GM21576 (cell line): ENCODE results near the gene SCYGR4.

Experiments used
- ATAC-seq: cut with Tn5 transposase; IDR thresholded peaks from one replicate; pipeline ENCODE4 v1.9.1; 2021; ENCODE audit warnings: mild to moderate bottlenecking, moderate library complexity; ENCODE audit not compliant: unreplicated experiment

The SCYGR4 gene

DNA sequence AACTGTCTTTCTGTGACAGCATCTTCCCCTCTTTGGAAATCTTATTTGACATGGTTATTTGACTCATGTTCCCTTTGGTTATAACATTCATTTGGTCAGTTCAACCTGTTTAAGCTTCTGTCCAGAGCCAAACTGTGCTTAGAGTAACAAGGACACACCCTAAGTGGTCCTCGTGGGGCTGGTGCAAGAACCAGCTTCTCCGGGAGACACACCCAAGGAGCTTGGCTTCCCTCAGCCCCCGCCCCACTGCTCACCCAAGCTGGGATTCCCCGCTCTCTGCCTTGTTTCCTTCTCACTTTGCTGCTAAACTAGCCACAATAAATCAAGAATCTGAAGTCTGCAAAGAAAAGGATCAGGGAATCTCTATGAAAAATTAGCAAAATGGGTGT lies 4.0 kb upstream of the SCYGR4 start:
- no peak for ATAC-seq

DNA sequence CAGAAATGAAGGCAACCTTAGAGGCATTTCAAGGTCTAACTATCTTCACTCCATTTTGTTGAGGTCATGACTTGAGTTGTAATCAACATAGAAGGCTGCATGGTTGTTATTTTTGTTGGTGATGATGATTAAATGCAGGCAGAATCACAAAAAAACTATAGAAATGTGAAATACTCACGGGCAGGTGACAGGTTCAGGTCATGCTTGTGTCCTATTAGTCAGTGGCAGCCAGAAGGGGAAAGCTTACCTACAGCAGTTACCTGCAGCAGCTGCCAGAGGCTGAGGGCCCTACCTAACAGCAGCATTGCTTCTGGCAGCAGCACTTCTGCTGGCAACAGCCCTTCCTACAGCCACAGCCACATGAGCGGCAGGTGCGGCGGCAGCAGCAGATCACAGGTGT lies 3.1 kb upstream of the SCYGR4 start:
- ATAC-seq = no peak

DNA sequence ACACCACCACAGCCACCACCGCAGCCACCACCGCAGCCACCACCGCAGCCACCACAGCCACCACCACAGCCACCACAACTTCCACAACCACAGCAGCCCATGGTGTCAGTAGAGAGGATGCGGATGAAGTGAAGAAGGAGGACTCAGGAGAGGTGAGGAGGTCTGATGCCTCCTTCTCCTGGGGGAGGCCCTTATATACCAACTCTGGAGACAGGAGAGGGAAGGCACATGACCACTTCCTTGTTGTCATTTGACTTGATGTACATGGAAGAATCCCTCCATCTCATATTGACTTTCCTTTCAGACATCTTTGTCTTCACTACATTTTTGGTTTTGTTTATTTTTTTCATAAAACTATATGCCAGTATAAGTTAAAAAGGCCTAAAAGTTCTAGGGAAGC lies 2.6 kb upstream of the SCYGR4 start, which contains the start of gene SCYGR3:
SCYGR3 (minus strand) TSS at position 101 of the 400 bp plus-strand sequence; CDS start at position 101, 0 bp downstream.
- no peak for ATAC-seq

DNA sequence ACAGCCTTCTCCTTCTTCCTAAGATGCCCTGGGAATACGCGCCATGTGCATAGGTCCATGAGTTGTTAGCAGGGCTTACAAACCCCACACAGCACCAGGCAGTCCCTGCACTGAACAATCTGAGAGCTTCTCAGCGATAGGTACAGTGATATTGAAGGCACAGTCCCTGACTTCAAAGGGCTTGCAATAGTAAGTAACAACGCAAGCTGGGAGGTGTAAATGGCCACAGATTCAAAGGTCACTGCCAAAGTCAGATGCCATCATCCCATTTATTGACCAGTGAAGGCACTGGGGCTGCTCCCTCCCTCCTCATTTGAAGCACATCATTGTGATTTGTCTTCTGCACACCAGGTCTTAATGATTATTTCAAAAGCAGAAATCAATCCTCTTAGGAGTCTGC lies 2.1 kb upstream of the SCYGR4 start:
- no peak for ATAC-seq

DNA sequence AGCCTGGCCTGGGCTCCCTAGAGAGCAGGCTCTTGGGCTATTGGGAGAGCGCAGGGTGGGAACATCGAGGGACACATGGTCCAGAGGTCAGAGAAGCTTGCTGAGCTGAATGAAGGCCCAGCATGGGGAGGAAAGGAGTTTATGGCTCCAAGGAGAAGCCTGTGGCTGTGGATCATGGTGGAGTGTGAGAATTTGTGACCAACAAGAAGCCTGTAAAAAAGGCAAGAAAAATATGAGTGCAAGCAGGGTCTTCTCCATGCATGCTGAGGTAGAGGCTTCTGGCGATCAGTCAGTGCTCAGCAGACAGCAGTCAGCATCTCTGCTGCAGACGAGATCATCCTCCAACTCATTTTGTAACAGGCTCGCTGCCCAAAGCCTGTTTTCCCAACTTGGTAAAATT lies 1.4 kb upstream of the SCYGR4 start:
- ATAC-seq = no peak

DNA sequence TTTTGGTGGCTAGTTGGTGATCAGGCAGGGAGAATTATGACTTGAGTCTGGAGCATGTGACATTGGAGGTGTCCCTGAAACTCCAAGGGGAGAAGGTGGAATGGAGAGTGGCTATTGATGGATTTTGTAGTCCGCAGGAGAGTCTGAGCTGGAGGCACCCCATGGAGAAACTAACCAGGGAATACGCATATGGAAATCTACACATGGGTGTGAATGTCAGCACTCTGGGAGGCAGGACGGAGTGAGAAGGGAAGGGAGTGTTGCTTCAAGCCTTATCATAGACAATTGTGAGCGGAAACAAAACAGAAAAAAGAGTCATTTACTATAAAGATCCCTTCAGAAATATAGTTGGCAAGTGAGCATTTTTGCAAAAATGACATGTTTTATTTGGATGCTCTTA lies 667 bp upstream of the SCYGR4 start:
- ATAC-seq = no peak

DNA sequence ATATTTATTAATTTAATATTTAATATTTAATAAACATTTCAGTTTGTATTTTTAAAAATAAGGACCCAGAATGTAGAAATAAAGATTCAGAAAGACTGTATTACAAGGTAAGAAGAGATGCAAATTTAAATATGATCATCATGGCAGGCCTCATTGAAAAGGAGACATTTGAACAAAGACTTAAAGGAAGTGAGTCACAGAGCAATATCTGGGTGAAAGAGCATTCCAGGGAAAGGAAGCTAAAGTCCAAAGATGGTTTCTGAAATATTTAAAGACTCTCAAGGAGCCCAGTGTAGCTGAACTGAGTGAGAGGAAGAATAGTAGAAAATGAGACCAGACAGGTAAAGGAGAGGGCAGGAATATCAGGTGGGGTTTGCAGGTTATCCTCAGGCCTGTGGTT lies 5.9 kb downstream of the SCYGR4 start:
- no peak for ATAC-seq

DNA sequence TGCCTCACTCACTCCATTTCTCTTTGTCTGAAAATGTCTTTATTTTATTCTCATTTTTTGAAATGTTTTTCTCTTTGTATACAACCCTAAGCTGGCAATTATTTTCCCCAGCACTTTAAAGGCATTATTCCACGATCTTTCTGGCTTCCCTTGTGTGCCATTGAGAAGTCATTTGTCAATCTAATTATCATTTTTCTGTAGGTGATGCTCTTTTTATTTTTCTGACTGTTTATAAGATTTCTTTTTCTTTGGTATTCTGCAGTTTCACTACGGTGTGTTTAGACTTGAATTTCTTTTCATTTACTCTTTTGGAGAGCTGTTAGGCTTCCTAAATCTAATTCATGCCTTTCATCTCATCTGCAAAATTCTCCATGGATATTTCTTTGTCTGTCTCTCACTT lies 8.1 kb downstream of the SCYGR4 start:
- no peak for ATAC-seq

DNA sequence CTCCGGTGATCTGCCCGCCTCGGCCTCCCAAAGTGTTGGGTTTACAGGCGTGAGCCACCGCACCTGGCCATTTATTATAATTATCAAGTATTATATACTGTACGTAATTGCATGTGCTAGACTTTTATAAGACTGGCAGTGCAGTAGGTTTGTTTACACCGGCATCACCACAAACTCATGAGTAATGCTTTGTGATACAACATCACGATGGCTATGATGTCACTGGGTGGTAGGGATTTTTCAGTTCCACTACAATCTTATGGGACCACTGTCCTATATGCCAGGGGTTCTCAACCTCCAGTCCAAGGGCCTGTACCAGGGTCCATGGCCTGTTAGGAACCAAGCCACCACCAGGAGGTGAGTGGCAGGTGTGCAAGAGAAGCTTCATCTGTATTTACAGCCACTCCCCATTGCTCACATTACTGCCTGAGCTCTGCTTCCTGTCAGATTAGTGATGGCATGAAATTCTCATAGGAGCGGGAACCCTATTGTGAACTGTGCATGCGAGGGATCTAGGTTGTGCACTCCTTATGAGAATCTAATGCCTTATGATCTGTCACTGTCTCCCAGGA lies 9.4 kb downstream of the SCYGR4 start:
- ATAC-seq = no peak

DNA sequence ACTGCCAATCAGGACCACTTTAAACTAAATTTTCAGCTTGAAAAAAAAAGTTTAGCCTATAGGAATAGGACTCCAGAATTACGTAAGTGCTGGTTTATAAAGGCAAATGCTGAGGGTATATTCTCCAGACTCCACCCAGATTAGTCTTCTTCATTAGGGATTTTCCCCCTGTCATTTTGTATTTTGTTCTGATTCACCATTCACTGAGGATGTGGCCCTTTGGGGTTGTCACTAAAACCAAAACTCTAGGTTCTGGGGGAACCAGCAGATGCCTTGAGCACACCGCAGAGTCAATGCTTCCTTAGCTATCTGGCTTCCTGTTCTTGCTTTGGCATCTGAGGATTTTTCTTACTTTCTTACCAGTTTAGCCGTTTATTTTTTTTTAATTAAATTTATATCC lies 10.5 kb downstream of the SCYGR4 start:
- peak; percentile 89 for ATAC-seq

DNA sequence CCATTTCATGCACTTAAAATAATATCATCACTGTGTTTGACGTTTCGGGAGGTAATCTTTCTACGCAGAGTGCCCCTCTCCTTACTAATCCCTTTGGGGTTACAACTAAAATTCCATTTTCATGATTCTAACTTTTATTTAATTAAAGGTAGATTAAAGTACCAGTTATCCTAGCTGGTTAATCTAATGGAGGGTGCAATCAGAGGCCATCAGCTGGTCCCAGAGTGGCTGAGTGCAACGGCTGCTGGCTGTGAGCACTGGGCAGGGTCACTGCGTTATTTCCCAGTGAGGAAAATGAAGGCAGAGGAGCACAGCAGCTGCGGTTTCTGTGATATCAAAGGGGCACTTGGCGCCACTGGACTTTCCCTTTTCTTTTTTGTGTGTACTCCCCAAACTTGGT lies 12.1 kb downstream of the SCYGR4 start:
- ATAC-seq = no peak

DNA sequence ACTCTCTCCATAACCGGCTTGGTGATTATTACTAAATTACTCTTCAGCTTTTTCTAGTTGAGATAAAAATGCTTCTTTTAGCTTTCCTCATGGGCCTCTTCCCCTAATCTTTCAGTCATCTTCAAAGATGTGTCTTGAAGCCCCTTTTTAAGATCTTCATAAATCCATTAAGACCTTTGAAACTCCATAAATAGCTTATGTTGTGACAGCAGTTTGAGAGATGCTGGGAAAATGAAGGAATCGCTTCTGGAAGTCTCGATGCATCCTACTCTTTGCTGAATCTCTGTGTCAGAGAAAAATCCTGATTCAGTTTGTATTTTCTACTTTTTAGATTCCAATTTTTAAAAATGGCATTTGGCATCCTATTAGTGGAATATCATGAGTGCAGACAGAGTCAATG lies 13.0 kb downstream of the SCYGR4 start:
- no peak for ATAC-seq

DNA sequence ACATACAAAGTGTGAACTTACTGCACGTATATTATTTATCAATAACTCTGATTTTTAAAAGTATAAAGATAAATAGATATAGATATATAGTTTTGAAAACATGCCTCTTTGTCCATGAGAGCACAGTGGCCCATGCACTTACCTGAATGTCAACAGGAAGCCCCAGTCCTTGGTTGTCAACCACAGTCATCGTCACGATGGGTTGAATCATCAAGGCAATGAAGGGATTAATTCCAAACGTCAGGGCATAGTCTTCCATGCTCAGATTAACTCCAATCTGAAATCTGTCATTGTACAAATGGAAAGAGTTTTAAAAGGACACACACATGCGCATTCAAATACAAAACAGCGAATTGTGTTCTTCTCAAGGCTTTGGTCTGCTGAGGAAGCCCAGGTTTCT lies 15.5 kb downstream of the SCYGR4 start:
- no peak for ATAC-seq

DNA sequence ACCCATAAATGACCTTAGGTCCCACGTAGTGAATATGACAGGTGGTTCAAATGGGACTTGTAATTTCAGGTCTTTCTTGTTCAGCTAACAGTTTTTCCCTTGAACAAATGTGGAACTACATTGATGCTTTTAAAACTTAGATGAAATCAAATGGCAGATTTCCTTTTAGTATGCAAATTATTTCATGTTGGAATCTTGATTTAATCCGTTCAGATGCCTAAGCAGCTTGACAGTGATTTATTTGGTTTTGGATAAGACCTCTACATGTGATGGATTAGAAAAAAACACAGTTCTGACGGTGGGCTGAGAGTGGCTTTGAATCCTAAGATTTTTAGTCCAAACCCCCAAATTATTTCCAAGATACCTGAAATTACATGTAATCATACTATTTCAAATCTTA lies 16.9 kb downstream of the SCYGR4 start:
- ATAC-seq = no peak

DNA sequence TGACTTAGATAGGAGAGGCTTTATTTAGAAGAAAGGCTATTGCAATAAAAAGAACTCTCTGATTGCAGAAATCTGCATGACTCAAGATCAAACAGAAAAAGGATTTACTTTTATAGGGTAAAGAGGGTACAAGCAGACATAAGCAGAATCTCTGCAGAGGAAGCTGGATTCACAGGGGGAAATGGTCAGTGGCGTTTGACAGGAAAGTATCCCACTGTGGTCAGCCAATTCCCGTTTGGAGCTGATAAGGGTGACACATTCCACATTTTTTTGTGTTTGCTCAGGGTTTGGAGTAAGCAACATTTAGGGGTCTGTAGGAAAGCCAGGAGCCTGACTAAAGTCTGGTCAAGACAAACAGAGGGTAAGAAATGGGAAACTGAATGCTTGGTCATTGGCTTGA lies 25.4 kb downstream of the SCYGR4 start:
- no peak for ATAC-seq

DNA sequence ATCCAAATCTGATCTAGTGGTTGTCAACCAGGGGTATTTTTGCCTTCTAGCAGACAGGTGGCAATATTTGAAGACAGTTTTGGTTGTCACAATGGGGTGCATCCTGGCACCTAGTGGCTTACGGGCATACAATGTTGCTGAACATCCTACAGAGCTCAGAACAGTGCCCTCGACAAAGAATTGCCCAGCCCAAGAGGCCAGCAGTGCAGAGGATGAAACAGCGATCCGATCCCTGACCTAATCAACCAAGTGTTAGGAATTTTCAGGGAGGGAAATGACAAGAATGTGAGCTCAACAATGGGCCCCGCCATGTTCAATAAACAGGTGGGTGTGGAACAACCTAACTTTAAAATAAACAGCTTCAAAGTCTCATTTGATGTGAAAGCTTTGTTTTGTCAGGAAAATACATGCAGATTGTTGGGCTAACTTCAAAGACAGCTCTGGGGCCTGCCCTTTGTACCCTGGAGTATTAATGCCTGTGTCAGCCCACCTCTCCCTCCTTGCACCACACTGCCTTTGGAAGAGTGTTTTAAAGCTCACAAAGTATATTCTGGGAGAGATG lies 26.8 kb downstream of the SCYGR4 start:
- no peak for ATAC-seq

DNA sequence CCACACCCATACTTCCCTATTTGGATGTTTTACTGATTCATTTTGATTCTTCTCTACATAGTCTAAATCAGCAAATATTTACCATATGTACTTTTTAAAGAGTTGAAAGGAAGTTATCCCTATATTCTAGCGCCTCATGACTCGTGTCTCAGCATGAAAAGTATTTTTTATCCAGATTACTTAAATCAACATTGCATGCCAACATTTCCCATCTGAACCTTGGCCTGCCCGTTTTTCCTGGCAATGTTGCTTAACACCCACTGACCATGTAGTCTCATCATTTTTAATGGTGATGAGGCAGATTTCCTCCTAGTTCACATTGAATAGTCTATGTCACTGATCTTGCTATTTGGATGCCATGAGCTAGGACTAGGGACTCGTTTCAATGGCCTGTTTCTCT lies 36.1 kb downstream of the SCYGR4 start:
- no peak for ATAC-seq

DNA sequence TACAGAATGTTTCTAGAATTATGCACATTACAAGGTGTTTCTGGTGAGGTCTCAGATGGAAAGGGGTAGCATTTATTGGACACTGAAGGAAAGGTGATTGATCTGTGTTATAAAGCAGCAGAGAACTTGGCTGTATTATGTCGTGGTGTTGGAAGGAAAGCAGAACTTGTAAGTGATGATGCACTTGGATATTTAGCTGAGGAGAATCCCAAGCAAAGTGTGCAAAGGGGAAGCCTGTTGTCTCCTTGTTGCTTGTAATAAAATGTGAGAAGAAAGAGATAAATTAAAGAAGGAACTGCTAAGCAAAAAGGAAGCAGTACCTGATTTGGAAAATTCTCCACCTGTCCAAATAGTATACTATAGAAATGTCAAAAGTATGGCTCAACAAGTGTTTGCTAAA lies 37.1 kb downstream of the SCYGR4 start:
- no peak for ATAC-seq

DNA sequence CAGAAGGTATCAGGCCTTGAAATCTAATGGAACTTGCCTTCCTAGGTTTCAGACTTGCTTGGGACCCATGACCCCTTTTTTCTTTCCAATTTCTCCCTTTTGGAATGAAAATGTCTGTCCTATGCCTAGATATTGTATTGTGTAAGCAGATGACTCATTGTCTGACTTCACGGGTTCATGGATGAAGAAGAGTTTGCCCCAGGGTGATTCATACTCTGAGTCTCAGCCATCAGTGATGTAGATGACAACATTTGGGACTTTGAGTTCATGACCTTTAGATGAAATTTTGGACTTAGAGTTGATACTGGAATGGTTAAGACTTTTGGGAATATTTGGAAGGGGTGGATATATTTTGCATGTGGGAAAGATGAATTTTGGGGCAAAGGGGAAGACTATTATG lies 38.2 kb downstream of the SCYGR4 start:
- no peak for ATAC-seq

DNA sequence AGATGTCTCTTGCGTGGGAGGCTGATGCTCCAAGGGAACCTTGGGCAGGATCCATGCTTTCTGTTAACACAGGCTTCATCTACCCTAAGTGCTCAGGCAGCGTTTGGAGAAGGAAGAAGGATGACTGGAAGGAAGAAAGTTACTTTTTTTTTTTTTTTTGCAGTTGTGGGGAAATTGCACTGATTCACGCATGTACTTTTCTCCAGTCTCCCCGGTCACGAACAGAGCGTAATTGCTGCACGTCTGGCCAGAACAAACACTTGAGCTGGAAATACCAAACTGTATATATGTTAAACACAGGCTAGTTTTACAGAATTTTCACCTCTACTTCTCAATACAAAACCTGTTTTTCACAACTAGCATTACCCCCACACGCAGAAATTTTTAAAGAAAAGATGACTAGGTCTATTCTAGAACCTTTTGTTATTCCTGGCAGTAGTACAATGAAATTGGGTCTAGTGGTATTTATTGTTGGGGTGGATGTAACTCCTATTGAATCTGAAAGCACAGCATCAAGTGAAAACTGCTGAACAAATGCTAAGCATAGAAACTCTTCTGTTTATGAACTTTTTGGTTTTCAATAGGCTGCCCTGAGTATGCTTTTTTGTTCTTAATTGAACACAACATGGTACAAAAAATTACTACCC lies 40.0 kb downstream of the SCYGR4 start:
- ATAC-seq = no peak

DNA sequence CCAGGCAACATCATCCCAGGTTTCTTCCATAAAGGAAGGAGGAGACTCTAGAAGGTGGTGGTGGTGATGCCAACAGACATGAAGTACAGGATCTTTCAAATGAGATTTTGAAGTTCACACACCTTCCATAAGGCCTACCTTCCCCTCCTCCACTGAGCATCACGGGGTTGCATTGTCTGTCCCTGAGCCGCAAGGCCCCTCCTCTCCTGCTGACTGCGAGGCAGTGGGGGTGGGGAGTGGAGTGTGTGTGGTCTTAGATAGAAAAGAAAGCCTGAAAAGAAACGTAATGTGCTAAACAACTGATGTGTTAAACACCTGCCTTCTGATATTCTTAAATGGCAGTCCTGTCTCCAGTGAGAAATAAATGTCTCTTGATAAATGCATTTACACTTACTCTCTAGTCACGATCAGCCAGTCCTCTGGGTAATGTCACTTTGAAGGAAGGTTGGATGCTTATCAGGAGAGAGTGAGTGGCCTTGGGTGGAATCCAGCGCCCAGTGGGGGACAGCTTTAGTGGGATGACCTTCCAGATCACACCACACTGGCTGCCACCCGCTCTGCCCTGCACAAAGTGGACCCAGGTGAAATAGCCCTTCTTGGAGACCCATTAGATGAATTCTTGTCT lies 43.8 kb downstream of the SCYGR4 start:
- no peak for ATAC-seq

DNA sequence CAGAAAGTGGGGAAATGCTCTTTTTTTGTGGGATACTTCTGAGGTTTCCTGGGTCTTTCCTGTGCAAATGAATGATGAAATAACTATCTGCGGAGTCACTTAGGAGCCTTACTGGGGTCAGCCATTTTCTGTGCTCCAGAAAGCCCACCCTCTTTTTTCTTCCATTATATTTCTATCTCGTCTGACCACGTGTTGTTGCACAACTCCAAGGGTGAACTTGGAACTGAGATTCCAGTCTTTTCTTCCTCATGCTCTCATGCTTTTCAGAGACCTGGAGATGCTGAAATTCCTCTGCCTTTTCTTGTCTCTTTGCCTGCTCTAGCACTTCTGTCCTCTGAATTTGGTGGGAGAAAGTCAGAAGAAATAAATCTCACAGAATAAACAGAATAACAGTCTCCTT lies 44.5 kb downstream of the SCYGR4 start:
- no peak for ATAC-seq
